Progenitor cell of endocrine pancreas (in vitro differentiated cells): ENCODE results near the gene CDH13. TPM values are rescaled to one million over a fixed set of nuclear protein-coding genes. Genes with fewer than 3 reads are reported as not detected.

Experiments used
- DNase-seq: peaks from one replicate; pipeline ENCODE4 v3.0.0; 2021; ENCODE audit warnings: low spot score; ENCODE audit not compliant: unreplicated experiment
- H3K27ac Mint-ChIP-seq: 2 replicates; pipeline ENCODE4 v1.8.0; 2021; ENCODE audit warnings: mild to moderate bottlenecking, moderate library complexity, mixed read lengths
- H3K27me3 Mint-ChIP-seq: 2 replicates; pipeline ENCODE4 v1.8.0; 2021; ENCODE audit warnings: mixed read lengths
- H3K36me3 Mint-ChIP-seq: 2 replicates; pipeline ENCODE4 v1.8.0; 2022; ENCODE audit warnings: mixed read lengths; ENCODE audit not compliant: insufficient read depth
- H3K4me1 Mint-ChIP-seq: 2 replicates; pipeline ENCODE4 v1.8.0; 2021; ENCODE audit warnings: low read depth, mixed read lengths
- H3K4me3 Mint-ChIP-seq: 2 replicates; pipeline ENCODE4 v1.8.0; 2021; ENCODE audit warnings: low read depth, mild to moderate bottlenecking, moderate library complexity, mixed read lengths
- H3K9me3 Mint-ChIP-seq: 2 replicates; pipeline ENCODE4 v1.8.0; 2021; ENCODE audit warnings: low read depth, mixed read lengths
- total RNA-seq: library from RNA; stranded (reverse); gene quantifications from 2 replicates; pipeline ENCODE4 v1.2.1, GENCODE V29; 2021
- TF ChIP-seq, protein P1 (sequence below): fragments of 200-600 bp; sonication (generic); IDR thresholded peaks from one replicate; pipeline ENCODE4 v1.5.0; 2021; ENCODE audit warnings: antibody characterized with exemption, mild to moderate bottlenecking; ENCODE audit not compliant: unreplicated experiment

CDH13 gene
- total RNA-seq, 1 donor from 2014 or later: 0.38 TPM

DNA sequence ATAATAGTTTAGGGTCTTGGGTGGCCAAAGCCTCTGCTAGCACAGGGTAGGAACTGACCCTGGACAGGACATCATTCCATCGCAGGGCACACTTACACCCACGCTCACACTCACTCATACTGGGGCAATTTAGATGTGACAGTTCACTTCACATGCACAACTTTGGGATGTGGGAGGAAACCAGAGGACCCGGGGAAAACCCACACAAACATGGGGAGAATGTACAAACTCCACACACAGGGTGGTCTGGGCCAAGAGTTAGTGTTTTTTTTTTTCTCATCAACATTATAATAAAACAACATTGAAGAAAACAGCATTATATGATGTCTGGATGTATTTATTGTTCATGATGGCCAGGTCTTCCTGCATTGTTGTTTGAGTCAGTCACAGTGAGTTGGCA is 93.6 kb downstream of the CDH13 start:
- Mint-ChIP-seq H3K9me3 (no peaks in the 10 kb centered on the region), H3K4me1 (no peaks in the 10 kb centered on the region), H3K4me3 (no peak overlapping the region), H3K36me3 (no peaks in the 10 kb centered on the region), H3K27me3 (peaks cover 14% of the 10 kb centered on the region), H3K27ac (no peak overlapping the region)
- TF ChIP-seq, protein P1, sequence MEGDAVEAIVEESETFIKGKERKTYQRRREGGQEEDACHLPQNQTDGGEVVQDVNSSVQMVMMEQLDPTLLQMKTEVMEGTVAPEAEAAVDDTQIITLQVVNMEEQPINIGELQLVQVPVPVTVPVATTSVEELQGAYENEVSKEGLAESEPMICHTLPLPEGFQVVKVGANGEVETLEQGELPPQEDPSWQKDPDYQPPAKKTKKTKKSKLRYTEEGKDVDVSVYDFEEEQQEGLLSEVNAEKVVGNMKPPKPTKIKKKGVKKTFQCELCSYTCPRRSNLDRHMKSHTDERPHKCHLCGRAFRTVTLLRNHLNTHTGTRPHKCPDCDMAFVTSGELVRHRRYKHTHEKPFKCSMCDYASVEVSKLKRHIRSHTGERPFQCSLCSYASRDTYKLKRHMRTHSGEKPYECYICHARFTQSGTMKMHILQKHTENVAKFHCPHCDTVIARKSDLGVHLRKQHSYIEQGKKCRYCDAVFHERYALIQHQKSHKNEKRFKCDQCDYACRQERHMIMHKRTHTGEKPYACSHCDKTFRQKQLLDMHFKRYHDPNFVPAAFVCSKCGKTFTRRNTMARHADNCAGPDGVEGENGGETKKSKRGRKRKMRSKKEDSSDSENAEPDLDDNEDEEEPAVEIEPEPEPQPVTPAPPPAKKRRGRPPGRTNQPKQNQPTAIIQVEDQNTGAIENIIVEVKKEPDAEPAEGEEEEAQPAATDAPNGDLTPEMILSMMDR: no peak
- DNase-seq: no peak

DNA sequence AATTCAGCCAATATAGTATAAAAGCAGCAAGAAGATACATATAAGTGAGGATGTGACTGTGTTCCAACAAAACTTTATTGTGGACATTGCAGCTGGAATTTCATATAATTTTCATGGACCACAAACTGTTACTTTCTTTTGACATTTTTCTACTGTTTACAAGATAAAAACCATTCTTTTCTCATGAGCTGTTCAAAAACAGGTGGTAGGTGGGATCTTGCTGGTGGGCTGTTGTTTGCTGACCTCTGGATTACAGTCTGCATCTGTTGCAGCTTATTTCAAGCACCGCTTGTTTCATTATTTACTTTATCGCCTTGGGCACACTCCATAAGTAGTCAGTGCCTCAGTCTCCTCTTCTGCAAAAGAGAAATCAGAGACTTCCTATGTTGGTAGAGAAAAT is 99.5 kb downstream of the CDH13 start:
- H3K27me3 Mint-ChIP-seq: no peaks in the 10 kb centered on the region
- H3K4me1 Mint-ChIP-seq: no peaks in the 10 kb centered on the region
- DNase-seq: no peak
- no peaks in the 10 kb centered on the region for H3K36me3 Mint-ChIP-seq
- H3K27ac Mint-ChIP-seq: no peak overlapping the region
- H3K4me3 Mint-ChIP-seq: no peak overlapping the region
- TF ChIP-seq, protein P1: no peak
- H3K9me3 Mint-ChIP-seq: peaks cover 10% of the 10 kb centered on the region

DNA sequence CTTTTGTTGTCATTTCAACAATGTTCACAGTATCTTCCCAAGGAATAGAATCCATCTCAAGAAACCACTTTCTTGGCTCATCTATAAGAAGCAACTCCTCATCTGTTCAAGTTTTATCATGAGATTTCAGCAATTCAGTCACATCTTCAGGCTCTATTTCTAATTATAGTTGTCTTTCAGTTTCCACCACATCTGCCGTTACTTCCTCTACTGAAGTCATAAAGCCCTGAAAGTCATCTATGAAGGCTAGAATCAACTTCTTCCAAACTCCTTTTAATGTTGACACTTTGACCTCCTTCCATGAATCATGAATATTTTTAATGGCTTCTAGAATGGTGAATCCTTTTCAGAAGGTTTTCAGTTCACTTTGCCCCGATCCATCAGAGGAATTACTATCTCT is 102.1 kb downstream of the CDH13 start:
- no peak overlapping the region for H3K4me3 Mint-ChIP-seq
- peaks cover 3% of the 10 kb centered on the region for H3K27me3 Mint-ChIP-seq
- no peak overlapping the region for H3K27ac Mint-ChIP-seq
- H3K36me3 Mint-ChIP-seq: no peaks in the 10 kb centered on the region
- H3K9me3 Mint-ChIP-seq: peaks cover 10% of the 10 kb centered on the region
- DNase-seq: no peak
- TF ChIP-seq, protein P1: no peak
- no peaks in the 10 kb centered on the region for H3K4me1 Mint-ChIP-seq

DNA sequence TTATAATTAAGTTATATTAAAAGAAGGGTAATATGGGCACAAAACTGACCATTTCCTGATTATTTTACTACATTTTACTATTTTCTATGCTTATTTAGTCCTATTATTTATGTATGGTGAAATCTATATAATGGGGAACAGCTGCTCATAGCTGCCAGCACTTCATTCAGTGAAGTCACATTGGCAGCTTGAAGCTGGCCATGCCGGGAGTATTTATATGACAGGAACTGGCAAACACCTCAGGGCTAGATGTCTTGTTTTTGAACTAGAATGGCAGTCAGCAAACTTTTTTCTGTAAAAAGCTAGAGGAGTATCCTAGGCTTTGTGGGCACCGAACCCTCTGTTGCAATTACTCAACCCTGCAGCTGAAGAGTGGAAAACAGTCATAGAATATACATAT is 104.1 kb downstream of the CDH13 start:
- peaks cover 10% of the 10 kb centered on the region for H3K9me3 Mint-ChIP-seq
- no peak overlapping the region for H3K27ac Mint-ChIP-seq
- TF ChIP-seq, protein P1: no peak
- H3K4me3 Mint-ChIP-seq: no peak overlapping the region
- no peak for DNase-seq
- H3K4me1 Mint-ChIP-seq: no peaks in the 10 kb centered on the region
- H3K36me3 Mint-ChIP-seq: no peaks in the 10 kb centered on the region
- peaks cover 3% of the 10 kb centered on the region for H3K27me3 Mint-ChIP-seq

DNA sequence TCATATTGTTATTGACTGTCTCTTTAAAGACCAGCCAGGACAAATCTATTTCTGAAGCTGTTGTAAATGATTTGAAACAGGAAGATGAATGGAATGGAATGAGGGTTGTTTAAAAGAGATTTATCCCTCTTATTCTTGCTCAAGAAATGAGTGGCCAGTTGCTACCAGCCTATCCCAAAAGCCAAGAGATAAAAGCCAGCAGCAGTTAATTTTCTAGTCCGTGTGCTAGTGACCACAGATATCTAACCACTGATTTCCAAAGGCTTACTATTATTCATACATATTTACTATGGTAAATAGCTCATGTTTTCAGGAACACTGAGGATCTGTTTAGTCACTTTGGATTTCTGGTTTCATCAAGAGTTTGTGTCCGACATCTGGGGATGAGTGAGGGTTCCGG is 105.7 kb downstream of the CDH13 start:
- H3K4me3 Mint-ChIP-seq: no peak overlapping the region
- H3K9me3 Mint-ChIP-seq: peaks cover 10% of the 10 kb centered on the region
- TF ChIP-seq, protein P1: no peak
- H3K36me3 Mint-ChIP-seq: no peaks in the 10 kb centered on the region
- DNase-seq: no peak
- peaks cover 9% of the 10 kb centered on the region for H3K27me3 Mint-ChIP-seq
- no peaks in the 10 kb centered on the region for H3K4me1 Mint-ChIP-seq
- H3K27ac Mint-ChIP-seq: no peak overlapping the region
